Esophagus mucosa (tissue), 1 donor: ENCODE data around the gene MARS1. TPM values are rescaled to one million over a fixed set of nuclear protein-coding genes. Genes with fewer than 3 reads are reported as not detected.
"Not testable (repeated sequence)": the region's sequence is repeated elsewhere in the genome, so short reads cannot be mapped to it uniquely, and the experiment has no call there.

Experiments used
- ATAC-seq: fragments of 200-7000 bp; cut with Tn5 transposase; one replicate; pipeline ENCODE4 v1.9.1; 2020
- total RNA-seq: library from RNA; stranded (reverse); gene quantifications from one replicate; pipeline ENCODE4 v1.2.4, GENCODE V29; 2023
- donor health status: DM: yes; HTN: yes; CAD: no.

Gene MARS1
- total RNA-seq, 1 donor from 2014 or later: 130 TPM

GRCh38 chr12:57495051-57495701, 7.3 kb downstream of the MARS1 start:
- not testable (repeated sequence) for ATAC-seq

- no peak for ATAC-seq
Observed at GRCh38 chr12:57496822-57497221, 9.0 kb downstream of the MARS1 start.

- ATAC-seq: peak; percentile 24
Observed at GRCh38 chr12:57497223-57498131, 9.6 kb downstream of the MARS1 start.

GRCh38 chr12:57498132-57498502, 10.2 kb downstream of the MARS1 start:
- ATAC-seq: peak; percentile 27

- peak; percentile 9 for ATAC-seq
Observed at GRCh38 chr12:57498571-57498970, 10.7 kb downstream of the MARS1 start.

- ATAC-seq: no peak
Observed at GRCh38 chr12:57500213-57500612, 12.3 kb downstream of the MARS1 start.

GRCh38 chr12:57502311-57502969, 14.6 kb downstream of the MARS1 start:
- not testable (repeated sequence) for ATAC-seq

- not testable (repeated sequence) for ATAC-seq
Observed at GRCh38 chr12:57506541-57506940, 18.7 kb downstream of the MARS1 start.

- not testable (repeated sequence) for ATAC-seq
Observed at GRCh38 chr12:57507796-57508195, 19.9 kb downstream of the MARS1 start.

GRCh38 chr12:57511161-57511560, 23.3 kb downstream of the MARS1 start:
- ATAC-seq: no peak

GRCh38 chr12:57511588-57512325, 23.9 kb downstream of the MARS1 start:
- ATAC-seq: no peak

- ATAC-seq: no peak
Observed at GRCh38 chr12:57512665-57513064, 24.8 kb downstream of the MARS1 start.

GRCh38 chr12:57513266-57513665, 25.4 kb downstream of the MARS1 start:
- no peak for ATAC-seq

GRCh38 chr12:57513677-57514076, 25.8 kb downstream of the MARS1 start:
- ATAC-seq: not testable (repeated sequence)

GRCh38 chr12:57514246-57514645, 26.4 kb downstream of the MARS1 start:
- ATAC-seq: not testable (repeated sequence)

GRCh38 chr12:57514720-57515407, 27.0 kb downstream of the MARS1 start:
- ATAC-seq: no peak

GRCh38 chr12:57515408-57515933, 27.6 kb downstream of the MARS1 start:
- no peak for ATAC-seq

- ATAC-seq: no peak
Observed at GRCh38 chr12:57515934-57516541, 28.2 kb downstream of the MARS1 start.

GRCh38 chr12:57516617-57517153, 28.8 kb downstream of the MARS1 start:
- no peak for ATAC-seq

GRCh38 chr12:57517187-57517586, 29.3 kb downstream of the MARS1 start:
- ATAC-seq: no peak

- not testable (repeated sequence) for ATAC-seq
Observed at GRCh38 chr12:57517718-57518117, 29.9 kb downstream of the MARS1 start.
